Transverse colon (tissue), 4 donors: ENCODE measurements around the gene OR52A1. TPM values are rescaled to one million over a fixed set of nuclear protein-coding genes. Genes with fewer than 3 reads are reported as not detected.

ENCODE experiments used
- DNase-seq: peaks from one replicate; pipeline ENCODE4 v3.0.0-alpha.2; 2019
- H3K27ac ChIP-seq, 4 donors: fragments of 200-600 bp; sonication (generic); 2 replicates each; pipeline ENCODE4 v1.5.1; 2016 to 2018; ENCODE audit warnings: inconsistent platforms in 4 of 4
- H3K27me3 ChIP-seq: fragments of 200-600 bp; sonication (generic); 2 replicates; pipeline ENCODE4 v1.5.1; 2017; ENCODE audit warnings: inconsistent platforms
- H3K36me3 ChIP-seq, 4 donors: fragments of 200-600 bp; sonication (generic); 2 replicates each; pipeline ENCODE4 v1.5.1; 2017 to 2019; ENCODE audit warnings: inconsistent platforms in 4 of 4
- H3K4me1 ChIP-seq, 4 donors: fragments of 200-600 bp; sonication (generic); 2 replicates each; pipeline ENCODE4 v1.5.1; 2017 to 2020; ENCODE audit warnings: inconsistent platforms in 4 of 4
- H3K4me3 ChIP-seq, 4 donors: fragments of 200-600 bp; sonication (generic); 1 replicate in 1 of 4; 2 replicates in 3 of 4; pipeline versions ENCODE4 v1.5.1 to v1.6.1; 2017 to 2019; ENCODE audit warnings: inconsistent platforms in 4 of 4
- H3K9me3 ChIP-seq, 2 donors: fragments of 200-600 bp; sonication (generic); 2 replicates each; pipeline ENCODE4 v1.5.1; 2017 to 2019; ENCODE audit warnings: inconsistent platforms in 2 of 2
- CTCF ChIP-seq, 5 experiments: fragments of 200-600 bp in 3 of 5; fragments of 450-650 bp in 2 of 5; sonication (generic) in 3 of 5; IDR thresholded peaks; 1 replicate in 2 of 5; 2 replicates in 3 of 5; pipeline ENCODE4 v1.5.1; 2016 to 2017; ENCODE audit warnings: antibody characterized with exemption in 5 of 5, inconsistent platforms in 3 of 5, mild to moderate bottlenecking in 2 of 5, moderate library complexity in 1 of 5
- EP300 ChIP-seq: sonication (generic); formaldehyde crosslinking; IDR thresholded peaks from one replicate; pipeline ENCODE4 v1.6.1; 2017; ENCODE audit warnings: antibody characterized with exemption, low read depth
- POLR2A ChIP-seq: fragments of 450-650 bp; IDR thresholded peaks from one replicate; pipeline ENCODE4 v1.6.1; 2016; ENCODE audit warnings: antibody characterized with exemption, mild to moderate bottlenecking, moderate library complexity
- POLR2AphosphoS5 ChIP-seq, 3 donors: sonication (generic); formaldehyde crosslinking; IDR thresholded peaks; one replicate each; pipeline ENCODE4 v1.6.1; 2016; ENCODE audit warnings: antibody characterized with exemption in 3 of 3
- WGBS, 2 donors: methylation state at CpG; one replicate each; pipeline ENCODE4 v1.1.5; 2018; ENCODE audit warnings: low coverage in 1 of 2; 5-methylcytosine and 5-hydroxymethylcytosine counted together
- in situ Hi-C, 4 donors: fragments of 200-750 bp; cut with MboI; loops; one replicate each; pipeline versions ENCODE4 v1.15.0 to v1.15.1; 2017; ENCODE audit warnings: low sequenced_read_pairs in 3 of 4, low pct_ligation_motif_present in 1 of 4, low pct_unique_long_range_greater_than_20kb in 1 of 4
- intact Hi-C: fragments of 100-400 bp; cut with DNase I; formaldehyde crosslinking; loops from one replicate; pipeline ENCODE4 v1.15.1; 2023; ENCODE audit warnings: low total_unique reads
- total RNA-seq, 4 donors: library from RNA; depleted of rRNA; stranded (reverse); fragments of >200 nt; gene quantifications; one replicate each; pipeline ENCODE4 v1.1.0, GENCODE V29; 2016

The OR52A1 gene
- not detected for total RNA-seq

- TF ChIP-seq POLR2A (no peak), EP300 (no peak), CTCF (IDR thresholded peaks at IDR 0.05) (no peak), POLR2AphosphoS5 (IDR thresholded peaks at IDR 0.05) (no peak)
- H3K9me3 ChIP-seq: no peaks in the 10 kb centered on the region
- no peak for DNase-seq
- H3K36me3 ChIP-seq: no peaks in the 10 kb centered on the region
- no peak within 1 kb of the TSS for H3K27ac ChIP-seq
- no peak within 1 kb of the TSS for H3K4me3 ChIP-seq
- H3K4me1 ChIP-seq: no peaks in the 10 kb centered on the region
- no peaks in the 10 kb centered on the region for H3K27me3 ChIP-seq
- intact Hi-C loops: no loop called here
- in situ Hi-C loops: no loop called here
- WGBS, 2 donors: 71 to 80% methylated on average over 1 to 3 of the region's 3 CpGs
Measured at GRCh38 chr11:5154657-5155056, at the start of gene OR52A1. OR52A1 (minus strand) TSS chr11:5154757; CDS start chr11:5152369, 2,388 bp downstream.

DNA sequence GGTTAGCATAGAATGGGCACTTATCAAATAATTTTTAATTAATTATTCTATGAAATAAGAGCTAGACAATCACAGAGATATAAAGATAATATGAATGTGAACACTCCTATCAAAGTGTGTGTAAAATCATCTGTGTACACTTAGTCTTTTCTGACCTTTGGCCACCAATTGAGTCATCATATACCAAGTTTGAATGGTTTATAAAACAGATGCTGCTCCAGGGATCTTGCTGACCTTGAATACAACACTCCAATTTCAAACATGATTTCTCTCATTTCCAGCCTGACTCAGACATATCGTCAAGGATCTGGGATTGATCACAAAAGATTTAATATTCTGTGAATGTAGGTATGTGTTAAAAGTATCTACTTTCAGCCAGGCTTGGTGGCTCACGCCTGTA is 48.8 kb upstream of the OR52A1 start:
- TF ChIP-seq CTCF (IDR thresholded peaks at IDR 0.05) (no peak), POLR2A (no peak), POLR2AphosphoS5 (IDR thresholded peaks at IDR 0.05) (no peak), EP300 (no peak)

GRCh38 chr11:5200582-5200981 is 46.0 kb upstream of the OR52A1 start, which contains the start of gene OR51V1:
OR51V1 (minus strand) TSS chr11:5200682; CDS start chr11:5200682, 0 bp downstream.
- 19 to 29% methylated on average over 1 of the region's 1 CpG for WGBS, 2 donors
- in situ Hi-C loops (no loop called here), intact Hi-C loops (no loop called here)
- Histone ChIP-seq H3K27ac (no peak within 1 kb of the TSS), H3K4me3 (no peak within 1 kb of the TSS), H3K27me3 (no peaks in the 10 kb centered on the region), H3K36me3 (no peaks in the 10 kb centered on the region), H3K4me1 (no peaks in the 10 kb centered on the region), H3K9me3 (no peaks in the 10 kb centered on the region)
- TF ChIP-seq POLR2AphosphoS5 (IDR thresholded peaks at IDR 0.05) (no peak), CTCF (IDR thresholded peaks at IDR 0.05) (no peak), POLR2A (no peak), EP300 (no peak)
- no peak for DNase-seq

More for the DNA sequence above, 48.8 kb upstream of the OR52A1 start:
- H3K9me3 ChIP-seq: no peaks in the 10 kb centered on the region
- H3K36me3 ChIP-seq: no peaks in the 10 kb centered on the region
- in situ Hi-C loops: no loop called here
- DNase-seq: no peak
- no peaks in the 10 kb centered on the region for H3K27me3 ChIP-seq
- WGBS, 2 donors: 64 to 80% methylated on average over 1 to 2 of the region's 2 CpGs
- intact Hi-C loops: no loop called here
- H3K4me3 ChIP-seq: no peak overlapping the region
- no peak overlapping the region for H3K27ac ChIP-seq
- no peaks in the 10 kb centered on the region for H3K4me1 ChIP-seq

DNA sequence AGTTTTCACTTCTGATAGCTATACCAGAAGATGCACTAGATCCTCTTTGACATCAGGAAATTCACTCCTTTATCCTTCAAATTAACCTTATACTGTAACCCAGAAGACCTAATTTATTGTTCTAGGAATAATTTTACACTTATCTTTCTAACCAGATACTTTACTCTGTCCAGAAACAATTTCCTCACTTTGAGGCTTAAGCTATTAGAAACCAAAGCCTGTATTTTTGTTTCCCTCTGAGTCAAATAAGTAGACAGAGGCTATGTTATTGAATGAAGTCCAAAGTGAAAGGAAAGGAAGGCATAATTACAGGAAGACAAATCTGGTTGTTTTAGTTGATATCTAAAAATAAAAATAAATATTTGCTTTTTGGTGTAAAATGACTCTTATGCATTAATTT is 43.7 kb upstream of the OR52A1 start:
- H3K4me3 ChIP-seq: no peak overlapping the region
- H3K27me3 ChIP-seq: no peaks in the 10 kb centered on the region
- intact Hi-C loops: no loop called here
- DNase-seq: no peak
- H3K4me1 ChIP-seq: no peaks in the 10 kb centered on the region
- H3K36me3 ChIP-seq: no peaks in the 10 kb centered on the region
- H3K27ac ChIP-seq: no peak overlapping the region
- in situ Hi-C loops: no loop called here
- TF ChIP-seq POLR2A: no peak
- no peak for TF ChIP-seq POLR2AphosphoS5 (IDR thresholded peaks at IDR 0.05)
- TF ChIP-seq EP300: no peak
- no peak for TF ChIP-seq CTCF (IDR thresholded peaks at IDR 0.05)
- H3K9me3 ChIP-seq: no peaks in the 10 kb centered on the region
